Glomerular visceral epithelial cell (primary cell): Measurements from ENCODE around the gene CFAP92.
A peak's percentile ranks its signal among the peaks of the same experiment; 100 is the strongest.

ENCODE experiments used
- DNase-seq: peaks from one replicate; pipeline ENCODE4 v3.0.0-alpha.2; 2016; ENCODE audit errors: extremely low spot score

The CFAP92 gene

GRCh38 chr3:129026728-129027543 is 33.1 kb upstream of the CFAP92 start:
- DNase-seq = peak; percentile 84

- DNase-seq = no peak
These were observed 32.0 kb upstream of the CFAP92 start for GRCh38 chr3:129025691-129026435.

- no peak for DNase-seq
These were observed 31.2 kb upstream of the CFAP92 start for GRCh38 chr3:129025108-129025507.

- peak; percentile 12 for DNase-seq
These were observed 30.0 kb upstream of the CFAP92 start for GRCh38 chr3:129023909-129024308.

- no peak for DNase-seq
These were observed 29.1 kb upstream of the CFAP92 start for GRCh38 chr3:129023008-129023358.

- no peak for DNase-seq
These were observed 28.5 kb upstream of the CFAP92 start for GRCh38 chr3:129022114-129023007.

GRCh38 chr3:129021140-129021551 is 27.3 kb upstream of the CFAP92 start:
- DNase-seq = no peak

GRCh38 chr3:129020691-129021090 is 26.8 kb upstream of the CFAP92 start:
- DNase-seq = no peak

GRCh38 chr3:129019266-129019665 is 25.4 kb upstream of the CFAP92 start:
- DNase-seq = no peak

GRCh38 chr3:129018751-129019150 is 24.9 kb upstream of the CFAP92 start:
- DNase-seq = no peak

GRCh38 chr3:129018271-129018670 is 24.4 kb upstream of the CFAP92 start:
- DNase-seq = no peak

- DNase-seq = no peak
These were observed 23.6 kb upstream of the CFAP92 start for GRCh38 chr3:129017484-129017899.

- no peak for DNase-seq
These were observed 23.0 kb upstream of the CFAP92 start for GRCh38 chr3:129016720-129017483.

GRCh38 chr3:129016356-129016719 is 22.5 kb upstream of the CFAP92 start:
- DNase-seq = no peak

GRCh38 chr3:129015388-129016105 is 21.7 kb upstream of the CFAP92 start:
- no peak for DNase-seq

- DNase-seq = no peak
These were observed 21.0 kb upstream of the CFAP92 start for GRCh38 chr3:129014793-129015345.

GRCh38 chr3:129014148-129014547 is 20.3 kb upstream of the CFAP92 start:
- no peak for DNase-seq

GRCh38 chr3:129013491-129013891 is 19.6 kb upstream of the CFAP92 start:
- DNase-seq = no peak

- DNase-seq = no peak
These were observed 16.6 kb upstream of the CFAP92 start for GRCh38 chr3:129010310-129010956.

- no peak for DNase-seq
These were observed 15.4 kb upstream of the CFAP92 start for GRCh38 chr3:129009266-129009665.
